ENCODE data around the gene HNF1A. TPM values are rescaled to one million over a fixed set of nuclear protein-coding genes. Genes with fewer than 3 reads are reported as not detected.
A peak's percentile ranks its signal among the peaks of the same experiment; 100 is the strongest.

Gene HNF1A
- total RNA-seq, 2 donors from 2014 or later = 0.49 TPM; not detected in 1

DNA sequence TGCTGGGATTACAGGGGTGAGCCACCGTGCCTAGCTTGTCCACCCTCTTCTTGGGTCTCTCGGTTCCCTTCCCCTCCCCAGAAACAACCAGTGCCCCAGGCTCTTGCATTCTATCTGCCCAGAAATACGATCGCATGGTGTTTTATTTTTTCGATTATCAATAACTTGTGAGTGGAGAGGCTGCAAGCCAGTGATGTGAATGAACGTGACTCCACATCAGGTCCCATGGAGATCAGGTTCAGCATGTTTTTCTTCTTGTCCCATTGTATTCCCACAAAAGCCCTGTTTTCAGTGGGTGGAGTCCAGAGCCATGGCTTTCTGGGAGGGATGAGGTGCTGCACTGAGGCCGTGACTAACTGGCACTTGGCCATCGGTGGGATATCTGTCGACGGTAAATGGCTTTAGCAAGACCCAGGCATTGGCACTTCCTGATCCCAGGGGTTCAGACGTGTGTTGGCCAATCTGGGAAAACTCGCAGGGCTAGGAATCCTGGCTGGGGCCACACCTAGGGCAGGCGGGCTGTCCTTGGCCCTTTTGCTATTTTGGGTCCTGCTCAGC is 12.7 kb upstream of the HNF1A start:
- no peak overlapping the region for H3K4me3 ChIP-seq
- H3K36me3 ChIP-seq = no peaks in the 10 kb centered on the region
- H3K4me1 ChIP-seq (ENCODE audit: control insufficient read depth in 1 of 2, low read depth in 2 of 2) = no peaks in the 10 kb centered on the region
- H3K27ac ChIP-seq = no peak overlapping the region
- no peaks in the 10 kb centered on the region for H3K27me3 ChIP-seq (replicated peaks; ENCODE audit: insufficient read depth)
- no peaks in the 10 kb centered on the region for H3K9me3 ChIP-seq
- DNase-seq (ENCODE audit: low spot score) = no peak
- TF ChIP-seq, protein P1, sequence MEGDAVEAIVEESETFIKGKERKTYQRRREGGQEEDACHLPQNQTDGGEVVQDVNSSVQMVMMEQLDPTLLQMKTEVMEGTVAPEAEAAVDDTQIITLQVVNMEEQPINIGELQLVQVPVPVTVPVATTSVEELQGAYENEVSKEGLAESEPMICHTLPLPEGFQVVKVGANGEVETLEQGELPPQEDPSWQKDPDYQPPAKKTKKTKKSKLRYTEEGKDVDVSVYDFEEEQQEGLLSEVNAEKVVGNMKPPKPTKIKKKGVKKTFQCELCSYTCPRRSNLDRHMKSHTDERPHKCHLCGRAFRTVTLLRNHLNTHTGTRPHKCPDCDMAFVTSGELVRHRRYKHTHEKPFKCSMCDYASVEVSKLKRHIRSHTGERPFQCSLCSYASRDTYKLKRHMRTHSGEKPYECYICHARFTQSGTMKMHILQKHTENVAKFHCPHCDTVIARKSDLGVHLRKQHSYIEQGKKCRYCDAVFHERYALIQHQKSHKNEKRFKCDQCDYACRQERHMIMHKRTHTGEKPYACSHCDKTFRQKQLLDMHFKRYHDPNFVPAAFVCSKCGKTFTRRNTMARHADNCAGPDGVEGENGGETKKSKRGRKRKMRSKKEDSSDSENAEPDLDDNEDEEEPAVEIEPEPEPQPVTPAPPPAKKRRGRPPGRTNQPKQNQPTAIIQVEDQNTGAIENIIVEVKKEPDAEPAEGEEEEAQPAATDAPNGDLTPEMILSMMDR (IDR thresholded peaks at IDR 0.05) = no peak
- ATAC-seq (ENCODE audit: insufficient number of reproducible peaks, low FRiP score, low read depth) = no peak

DNA sequence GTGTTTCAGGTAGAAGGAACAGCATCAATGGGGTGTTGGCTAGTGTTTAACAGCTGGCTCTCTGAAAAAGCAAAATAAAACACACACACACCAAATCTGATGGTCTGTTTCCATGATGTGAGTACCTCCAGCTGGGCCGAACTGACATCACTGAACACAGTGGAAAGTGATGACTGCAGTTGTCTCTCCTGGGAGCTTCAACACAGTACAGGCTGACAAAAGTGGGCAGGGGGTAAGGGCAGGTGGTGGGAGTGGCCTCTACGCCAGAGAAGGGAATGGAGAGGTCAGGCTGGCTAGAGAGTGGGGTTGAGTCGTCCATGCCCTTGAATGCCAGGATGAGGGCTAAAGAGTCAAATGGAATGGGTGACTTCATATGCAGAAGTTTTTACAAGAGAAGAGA is 8.0 kb upstream of the HNF1A start:
- DNase-seq (ENCODE audit: low spot score) (no peak), ATAC-seq (ENCODE audit: insufficient number of reproducible peaks, low FRiP score, low read depth) (no peak)
- Histone ChIP-seq H3K9me3 (no peaks in the 10 kb centered on the region), H3K4me1 (ENCODE audit: control insufficient read depth in 1 of 2, low read depth in 2 of 2) (no peaks in the 10 kb centered on the region), H3K27ac (no peak overlapping the region), H3K4me3 (no peak overlapping the region), H3K27me3 (replicated peaks; ENCODE audit: insufficient read depth) (no peaks in the 10 kb centered on the region), H3K36me3 (no peaks in the 10 kb centered on the region)
- TF ChIP-seq, protein P1 (IDR thresholded peaks at IDR 0.05) = no peak

DNA sequence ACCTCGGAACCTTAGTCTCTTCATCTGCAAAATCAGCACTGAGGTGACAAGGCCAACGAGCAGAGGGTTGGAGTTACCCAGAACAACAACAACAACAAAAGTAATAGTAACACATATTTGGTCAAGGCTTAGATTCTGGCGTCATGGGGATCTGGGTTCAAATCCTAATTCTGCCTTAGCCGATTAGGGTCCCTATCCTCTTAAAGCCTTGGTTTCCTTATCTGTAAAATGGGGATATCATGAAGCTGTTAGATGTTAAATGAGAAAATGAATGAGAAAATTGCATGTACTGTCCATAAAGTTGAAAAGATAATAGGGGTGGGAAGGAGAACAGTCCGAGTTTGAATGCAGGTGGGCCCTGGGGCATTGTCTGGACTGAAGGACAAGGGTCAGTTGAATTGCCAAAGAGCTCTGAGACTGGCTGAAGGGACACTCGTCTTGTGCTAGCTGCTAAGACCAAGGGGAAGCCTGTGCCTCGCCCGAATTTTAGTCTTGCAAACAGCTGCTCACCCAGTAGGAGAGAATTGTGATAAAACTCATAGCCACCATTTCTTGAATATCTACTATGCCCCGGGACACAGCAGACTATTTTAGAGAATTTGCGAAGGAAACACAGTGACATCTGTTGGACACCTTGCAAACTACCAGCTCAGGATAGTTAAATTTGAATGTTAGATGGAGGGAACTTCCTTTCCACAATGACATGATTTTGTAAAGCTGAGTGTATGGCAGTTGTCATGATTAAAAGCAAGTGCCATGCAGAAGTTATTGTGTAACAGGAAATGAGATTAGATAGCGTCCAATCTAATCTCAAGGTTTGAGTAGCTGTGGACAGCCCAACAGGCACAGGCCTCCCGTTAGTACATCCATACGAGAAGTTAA is 6.8 kb upstream of the HNF1A start:
- H3K9me3 ChIP-seq = no peaks in the 10 kb centered on the region
- H3K27me3 ChIP-seq (replicated peaks; ENCODE audit: insufficient read depth) = no peaks in the 10 kb centered on the region
- no peak overlapping the region for H3K4me3 ChIP-seq
- TF ChIP-seq, protein P1 (IDR thresholded peaks at IDR 0.05) = peak; percentile 72
- H3K36me3 ChIP-seq = no peaks in the 10 kb centered on the region
- H3K27ac ChIP-seq = no peak overlapping the region
- DNase-seq (ENCODE audit: low spot score) (no peak), ATAC-seq (ENCODE audit: insufficient number of reproducible peaks, low FRiP score, low read depth) (no peak)
- no peaks in the 10 kb centered on the region for H3K4me1 ChIP-seq (ENCODE audit: control insufficient read depth in 1 of 2, low read depth in 2 of 2)

DNA sequence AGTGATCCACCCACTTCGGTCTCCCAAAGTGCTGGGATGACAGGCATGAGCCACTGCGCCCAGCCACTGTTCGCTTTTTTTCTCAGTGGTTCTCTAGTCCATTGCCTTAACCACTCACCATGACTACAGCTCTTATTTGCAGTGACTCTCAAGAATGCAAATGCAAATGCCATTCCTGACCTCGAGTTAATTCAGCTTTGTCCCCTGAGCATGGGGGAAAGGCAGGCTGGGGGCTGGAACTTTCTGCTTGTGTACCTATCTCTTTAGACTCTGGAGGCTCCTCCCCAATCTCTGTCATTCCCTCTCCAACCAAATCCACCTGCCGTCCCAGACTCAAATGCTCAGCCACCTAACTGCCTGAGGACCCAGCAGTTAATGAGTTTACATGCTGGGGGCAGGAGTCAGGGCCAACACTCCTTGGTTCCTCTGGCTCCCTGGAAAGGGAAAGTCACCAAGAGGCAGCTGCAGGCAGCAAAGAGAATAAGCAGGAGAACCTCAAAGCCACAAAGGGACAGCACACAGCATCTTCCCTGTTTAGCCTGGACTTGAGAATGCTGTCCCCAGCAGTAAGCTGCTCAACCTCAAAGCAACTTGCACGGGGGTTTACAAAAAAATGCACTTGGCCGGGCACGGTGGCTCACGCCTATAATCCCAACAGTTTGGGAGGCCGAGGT is 5.3 kb upstream of the HNF1A start:
- peaks cover 0 to 2% of the 10 kb centered on the region in 2 donors for H3K4me1 ChIP-seq (ENCODE audit: control insufficient read depth in 1 of 2, low read depth in 2 of 2)
- H3K4me3 ChIP-seq = no peak overlapping the region
- H3K27me3 ChIP-seq (replicated peaks; ENCODE audit: insufficient read depth) = no peaks in the 10 kb centered on the region
- TF ChIP-seq, protein P1 (IDR thresholded peaks at IDR 0.05) = no peak
- DNase-seq (ENCODE audit: low spot score) (no peak), ATAC-seq (ENCODE audit: insufficient number of reproducible peaks, low FRiP score, low read depth) (no peak)
- H3K27ac ChIP-seq = no peak overlapping the region
- no peaks in the 10 kb centered on the region for H3K36me3 ChIP-seq
- H3K9me3 ChIP-seq = no peaks in the 10 kb centered on the region

All from thoracic aorta (tissue), 2 donors.